Middle frontal gyrus (tissue), 1 donor: ENCODE measurements around the gene ANO5.
A peak's percentile ranks its signal among the peaks of the same experiment; 100 is the strongest.

Experiments used
- DNase-seq: peaks from one replicate; pipeline ENCODE4 v3.0.0-alpha.2; 2015; ENCODE audit warnings: low spot score; ENCODE audit errors: extremely low spot score

The ANO5 gene, protein sequence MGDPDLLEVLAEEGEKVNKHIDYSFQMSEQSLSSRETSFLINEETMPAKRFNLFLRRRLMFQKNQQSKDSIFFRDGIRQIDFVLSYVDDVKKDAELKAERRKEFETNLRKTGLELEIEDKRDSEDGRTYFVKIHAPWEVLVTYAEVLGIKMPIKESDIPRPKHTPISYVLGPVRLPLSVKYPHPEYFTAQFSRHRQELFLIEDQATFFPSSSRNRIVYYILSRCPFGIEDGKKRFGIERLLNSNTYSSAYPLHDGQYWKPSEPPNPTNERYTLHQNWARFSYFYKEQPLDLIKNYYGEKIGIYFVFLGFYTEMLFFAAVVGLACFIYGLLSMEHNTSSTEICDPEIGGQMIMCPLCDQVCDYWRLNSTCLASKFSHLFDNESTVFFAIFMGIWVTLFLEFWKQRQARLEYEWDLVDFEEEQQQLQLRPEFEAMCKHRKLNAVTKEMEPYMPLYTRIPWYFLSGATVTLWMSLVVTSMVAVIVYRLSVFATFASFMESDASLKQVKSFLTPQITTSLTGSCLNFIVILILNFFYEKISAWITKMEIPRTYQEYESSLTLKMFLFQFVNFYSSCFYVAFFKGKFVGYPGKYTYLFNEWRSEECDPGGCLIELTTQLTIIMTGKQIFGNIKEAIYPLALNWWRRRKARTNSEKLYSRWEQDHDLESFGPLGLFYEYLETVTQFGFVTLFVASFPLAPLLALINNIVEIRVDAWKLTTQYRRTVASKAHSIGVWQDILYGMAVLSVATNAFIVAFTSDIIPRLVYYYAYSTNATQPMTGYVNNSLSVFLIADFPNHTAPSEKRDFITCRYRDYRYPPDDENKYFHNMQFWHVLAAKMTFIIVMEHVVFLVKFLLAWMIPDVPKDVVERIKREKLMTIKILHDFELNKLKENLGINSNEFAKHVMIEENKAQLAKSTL

DNA sequence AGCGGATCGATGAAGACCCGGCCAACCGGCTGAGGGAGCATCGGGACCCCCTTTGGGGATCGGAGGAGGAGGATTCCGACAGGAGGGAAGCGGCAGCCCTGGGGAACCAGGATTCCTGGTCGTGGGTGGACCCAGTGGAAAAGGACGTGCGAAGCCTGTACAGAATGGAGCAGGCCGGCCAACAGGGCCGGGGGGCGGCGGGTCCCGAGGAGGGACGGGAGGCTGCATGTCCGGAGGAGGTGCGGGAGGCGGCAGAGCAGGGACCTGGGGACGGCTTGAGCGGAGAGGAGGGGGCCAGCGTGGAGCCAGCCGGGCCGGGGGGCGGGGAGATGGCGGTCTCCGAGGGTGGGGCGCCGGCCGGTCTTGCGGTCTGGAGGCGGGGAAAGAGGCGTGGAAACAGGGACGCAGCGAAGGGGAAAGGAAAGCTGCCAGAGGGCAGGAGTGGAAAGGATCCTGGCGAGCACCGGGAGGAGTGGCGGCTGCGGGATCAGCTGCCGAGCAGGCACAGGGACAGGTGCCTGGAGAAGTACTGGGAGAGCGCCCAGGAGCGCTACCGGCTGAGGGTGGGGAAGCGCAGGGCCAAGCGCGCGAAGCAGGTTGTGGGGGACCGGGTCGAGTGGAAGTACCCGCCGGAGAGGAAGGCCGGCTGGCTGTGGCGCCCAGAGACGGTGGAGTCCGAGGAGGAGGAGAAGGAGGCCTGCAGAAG, at the start of gene ANO5:
Gene ANO5, plus strand, starts transcription at position 444 of the 706 bp plus-strand sequence. CDS start 408 bp downstream, outside the sequence.
- DNase-seq: no peak

DNA sequence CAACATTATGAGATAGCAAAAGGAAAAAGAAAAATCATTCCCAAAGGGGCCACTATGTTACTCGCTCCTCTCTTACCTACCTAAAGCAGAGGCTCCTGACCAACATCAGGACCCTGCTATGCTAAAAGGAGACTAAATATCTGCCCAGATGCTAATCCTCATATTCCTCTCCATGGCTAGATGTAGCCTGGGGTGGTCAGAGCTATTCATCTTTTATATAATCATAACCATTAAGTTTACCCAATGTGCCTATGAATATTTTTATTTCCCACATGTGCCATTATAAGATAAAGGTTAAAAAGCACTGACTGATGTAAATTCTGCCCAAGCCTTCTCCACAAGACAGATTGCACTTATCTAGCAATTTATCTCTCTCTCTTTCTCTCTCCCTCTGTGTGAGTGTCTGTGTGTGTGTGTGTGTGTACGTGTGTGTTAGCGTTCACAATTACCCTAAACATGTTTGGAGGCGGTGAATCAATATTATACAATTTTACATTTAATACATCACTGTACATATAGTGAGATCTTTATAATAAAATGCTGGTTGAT, 41.2 kb upstream of the ANO5 start:
- no peak for DNase-seq

DNA sequence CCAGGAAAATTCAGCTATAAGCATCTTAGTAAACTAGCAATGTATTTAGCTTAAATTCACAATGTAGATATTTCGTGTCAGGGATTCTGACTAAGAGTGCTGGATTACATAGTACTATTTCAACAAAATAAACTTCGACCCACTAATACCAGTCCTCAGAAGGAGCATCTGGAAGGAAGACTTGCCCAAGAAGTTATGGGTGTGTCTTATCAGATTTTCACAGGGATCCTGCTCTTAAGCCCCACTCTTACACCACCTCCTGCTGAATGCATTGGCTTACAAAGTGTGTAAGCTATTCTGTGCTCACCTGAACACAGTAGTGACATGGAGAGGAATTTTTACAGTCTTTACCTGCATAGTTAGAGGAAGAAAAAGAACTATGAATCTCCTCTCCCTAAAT, 35.4 kb upstream of the ANO5 start:
- no peak for DNase-seq

DNA sequence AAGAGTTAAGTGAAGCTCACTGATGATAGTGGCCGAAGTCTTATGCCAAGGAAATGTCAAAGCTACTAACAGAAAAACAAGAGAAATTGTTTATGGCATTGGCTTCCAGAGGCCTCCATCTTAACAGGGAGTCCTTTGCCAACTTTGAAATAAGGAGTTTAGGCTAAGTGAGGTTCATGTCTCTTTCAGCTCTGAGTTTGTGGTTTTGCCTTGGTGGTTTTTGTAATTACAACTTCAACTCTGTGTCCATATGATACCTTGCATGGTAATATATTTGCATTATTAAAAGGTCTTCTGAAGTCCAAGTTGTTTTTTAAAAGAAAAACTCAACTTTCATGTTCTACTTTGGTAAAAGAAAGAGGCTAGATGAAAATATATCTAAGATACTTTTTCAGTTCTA, 31.4 kb upstream of the ANO5 start:
- no peak for DNase-seq

DNA sequence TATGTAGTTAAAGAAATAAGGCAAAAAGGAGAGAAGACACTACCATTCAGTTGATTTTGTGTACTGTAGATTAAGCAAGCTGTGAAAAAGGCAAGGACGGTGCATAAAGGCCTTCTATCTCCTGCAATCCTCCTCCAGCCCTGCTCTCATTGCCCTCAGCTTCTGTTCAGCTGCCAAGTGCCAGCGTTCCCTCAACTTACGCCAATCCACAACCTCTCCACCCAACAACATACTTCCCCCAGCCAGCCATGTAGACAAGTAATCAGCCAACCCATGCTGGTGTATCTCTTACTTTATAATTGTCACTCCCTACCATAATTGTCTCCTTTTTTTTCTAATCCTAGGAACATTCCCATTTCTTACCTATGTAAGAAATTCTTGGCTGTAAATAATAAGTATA, 30.1 kb upstream of the ANO5 start:
- no peak for DNase-seq

- DNase-seq: peak; percentile 61
Measured at GRCh38 chr11:22163394-22163797, 29.5 kb upstream of the ANO5 start.

DNA sequence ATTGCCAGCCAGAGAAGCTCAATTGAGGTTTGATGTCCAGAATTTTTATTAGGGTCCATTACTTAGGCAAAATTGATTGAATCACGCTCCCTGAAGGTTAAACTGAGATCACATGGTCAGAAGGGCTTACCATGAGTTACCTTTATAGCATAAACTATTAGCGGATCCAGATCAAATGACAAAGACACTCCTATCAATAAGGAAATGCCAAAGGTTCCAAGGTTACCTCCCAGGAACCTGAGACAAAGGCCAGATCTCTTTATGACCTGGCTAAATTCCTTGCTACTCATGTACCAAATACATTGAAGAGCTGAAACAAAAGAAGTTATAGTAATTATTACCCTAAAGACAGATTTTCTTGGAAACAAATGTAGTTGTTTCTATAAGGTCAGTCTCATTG, 27.8 kb upstream of the ANO5 start:
- DNase-seq: no peak

DNA sequence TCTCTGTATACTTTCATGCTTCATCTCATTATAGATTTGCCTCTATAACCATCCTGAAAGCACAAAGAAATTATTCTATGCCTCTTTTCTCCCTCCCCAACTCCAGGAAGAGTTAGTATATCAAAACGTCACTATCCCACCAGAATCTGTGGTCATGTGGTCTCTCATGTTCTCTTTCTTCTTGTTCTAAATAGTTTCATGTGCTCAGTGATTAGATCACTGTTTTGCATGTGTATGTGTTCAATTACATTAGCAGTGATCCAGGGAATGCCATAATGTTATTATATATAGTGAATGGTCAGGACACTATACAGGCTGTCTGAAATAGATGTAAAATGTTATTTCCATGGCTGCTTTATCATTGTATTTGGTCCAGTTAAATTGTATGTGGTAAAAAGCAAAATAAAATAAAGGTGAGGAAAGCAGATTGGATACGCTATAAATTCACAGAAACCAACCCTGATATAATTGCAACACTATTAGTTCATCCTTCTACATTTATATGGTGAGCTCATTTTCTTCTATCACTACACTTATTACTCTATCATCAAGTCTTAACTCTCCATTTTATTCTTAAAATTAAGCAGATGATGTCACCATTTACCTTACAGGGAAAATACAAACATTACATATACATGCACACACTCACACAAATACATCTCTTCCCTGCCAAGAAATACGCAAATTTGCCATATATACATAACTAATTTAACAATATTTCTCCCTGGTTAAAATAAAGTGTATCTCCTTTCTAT, 26.9 kb upstream of the ANO5 start:
- no peak for DNase-seq

DNA sequence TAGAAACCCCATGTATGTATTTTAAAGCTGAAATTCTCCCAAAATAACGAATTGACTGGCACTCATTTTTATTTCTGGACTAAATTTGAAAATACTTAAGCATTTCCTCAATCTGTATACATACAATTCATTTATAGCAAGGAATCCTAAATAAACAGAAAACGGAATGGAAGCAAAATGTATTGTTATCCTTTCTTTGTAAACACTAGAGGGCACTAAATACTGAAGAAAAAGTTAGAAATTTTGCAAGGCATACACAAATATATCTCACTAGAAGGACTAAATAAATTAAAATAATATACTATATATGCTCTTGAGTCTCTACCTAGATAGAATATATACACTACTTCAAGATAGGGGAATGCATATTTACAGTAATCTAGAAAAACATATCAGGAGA, 23.1 kb upstream of the ANO5 start:
- peak; percentile 30 for DNase-seq

DNA sequence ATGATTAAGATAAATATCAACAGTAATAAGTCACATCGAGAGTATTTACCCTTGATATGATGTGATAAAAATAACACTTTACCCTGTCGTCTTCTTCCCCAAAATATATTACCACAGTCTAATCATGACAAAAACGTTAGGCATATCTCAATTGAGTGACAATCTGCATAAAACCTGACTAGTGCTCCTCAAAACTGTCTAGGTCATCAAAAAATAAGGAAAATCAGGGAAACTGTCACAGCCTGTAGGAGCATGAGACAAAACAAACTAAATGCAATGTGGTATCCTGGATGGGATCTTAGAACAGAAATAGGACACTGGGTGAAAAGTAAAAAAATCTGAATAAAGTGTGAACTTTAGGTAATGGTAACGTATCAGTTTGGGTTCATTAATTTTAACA, 19.4 kb upstream of the ANO5 start:
- no peak for DNase-seq

DNA sequence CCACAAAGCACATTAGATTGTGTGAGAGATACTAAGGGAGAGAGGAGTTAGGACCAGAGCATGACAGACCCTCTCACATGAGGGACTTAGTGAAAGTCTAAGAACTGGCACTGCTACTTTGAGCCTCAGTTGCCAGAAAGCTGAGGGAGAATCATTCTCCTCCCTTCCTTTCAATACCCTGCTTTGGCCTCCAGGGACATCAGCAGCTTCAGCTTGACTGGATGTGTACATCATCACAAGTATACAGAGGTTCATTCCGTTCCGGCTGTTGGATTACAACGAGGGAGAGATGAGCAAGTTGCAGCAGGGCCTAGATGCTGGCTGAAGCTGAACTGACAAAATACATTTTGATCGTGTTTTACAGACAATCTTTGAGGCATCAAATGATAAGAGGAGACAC, 15.7 kb upstream of the ANO5 start:
- no peak for DNase-seq

DNA sequence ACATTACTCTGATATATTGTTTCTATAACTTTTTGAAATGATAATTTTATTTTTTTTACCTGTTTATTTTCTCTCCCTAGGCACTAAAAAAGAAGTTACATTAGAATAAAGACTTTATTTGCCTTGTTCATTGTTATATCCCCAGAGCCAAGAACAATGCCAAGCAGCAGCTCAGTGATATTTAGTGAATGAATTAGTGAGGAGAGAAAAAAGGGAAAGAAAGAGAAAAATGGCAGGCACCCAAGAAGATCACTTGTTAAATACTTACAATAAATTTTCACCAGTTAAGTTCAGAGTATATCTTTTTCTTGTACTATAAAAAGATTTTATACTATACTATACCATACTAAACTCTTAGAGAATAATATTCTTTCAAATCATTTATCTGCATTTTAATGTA, 13.3 kb upstream of the ANO5 start:
- no peak for DNase-seq

GRCh38 chr11:22180131-22180530, 12.8 kb upstream of the ANO5 start:
- DNase-seq: no peak

DNA sequence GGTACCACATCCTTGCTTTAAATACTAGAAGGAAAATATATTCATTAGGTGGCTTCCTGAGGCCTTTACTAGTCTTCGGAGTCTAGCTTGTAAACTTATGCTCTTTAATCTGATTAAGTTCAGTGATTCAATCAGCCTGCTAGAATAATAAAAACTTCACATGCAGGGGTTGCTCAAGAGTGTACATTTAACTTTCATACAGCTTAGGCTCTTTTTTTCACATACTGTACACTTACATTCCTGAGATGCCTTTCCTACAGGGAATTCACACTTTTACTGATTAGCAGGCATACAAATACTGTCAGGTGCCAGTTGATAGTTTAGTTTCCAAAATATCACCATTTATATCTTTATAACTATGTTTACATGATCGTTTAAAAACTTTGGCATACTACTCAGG, 3.2 kb upstream of the ANO5 start:
- DNase-seq: no peak

DNA sequence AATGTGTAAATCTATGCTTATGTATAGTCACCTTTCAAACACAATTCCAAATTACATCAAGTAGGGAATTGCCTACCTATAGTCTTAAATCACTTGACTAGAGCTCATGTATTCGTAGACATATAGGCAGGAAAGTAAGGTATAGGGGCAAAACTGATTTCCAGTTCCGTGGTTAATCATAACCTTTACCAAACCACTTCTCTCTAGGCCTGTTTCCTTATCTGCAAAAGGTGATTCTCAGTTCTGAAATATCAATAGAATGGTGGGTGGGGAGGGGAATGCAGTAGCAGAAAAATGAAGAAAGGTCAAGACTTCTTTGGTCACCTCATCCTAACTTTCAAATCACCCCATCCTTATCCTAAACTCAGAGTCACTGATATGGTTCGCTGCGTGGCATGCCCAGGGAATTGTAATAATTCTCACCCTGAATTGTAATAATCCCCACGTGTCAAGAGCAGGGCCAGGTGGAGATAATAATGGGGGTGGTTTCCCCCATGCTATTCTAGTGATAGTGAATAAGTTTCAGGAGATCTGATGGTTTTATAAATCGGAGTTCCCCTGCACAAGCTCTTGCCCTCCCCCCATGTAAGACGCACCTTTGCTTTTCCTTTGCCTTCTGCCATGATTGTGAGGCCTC, 1.9 kb upstream of the ANO5 start:
- DNase-seq: no peak

- no peak for DNase-seq
Measured at GRCh38 chr11:22192289-22192641, 620 bp upstream of the ANO5 start.

- DNase-seq: no peak
Measured at GRCh38 chr11:22193348-22194051, 615 bp downstream of the ANO5 start.

DNA sequence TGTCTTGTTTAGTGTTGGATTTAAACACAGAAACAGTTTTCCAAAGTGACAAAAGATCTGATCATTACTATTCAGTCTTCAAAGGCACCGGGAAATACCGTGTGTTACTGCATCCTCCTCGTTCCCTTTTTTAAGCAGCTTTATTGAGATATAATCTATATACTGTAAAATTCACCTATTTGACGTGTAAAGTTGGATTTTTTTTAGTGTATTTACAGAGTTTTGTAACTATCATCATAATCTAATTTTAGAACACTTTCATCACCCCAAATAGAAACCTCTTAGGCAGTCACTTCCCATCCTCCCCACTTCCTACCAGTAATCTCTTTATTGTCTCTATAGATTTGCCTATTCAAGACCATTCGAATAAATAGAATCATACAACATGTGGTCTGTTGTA, 1.4 kb downstream of the ANO5 start:
- DNase-seq: no peak

DNA sequence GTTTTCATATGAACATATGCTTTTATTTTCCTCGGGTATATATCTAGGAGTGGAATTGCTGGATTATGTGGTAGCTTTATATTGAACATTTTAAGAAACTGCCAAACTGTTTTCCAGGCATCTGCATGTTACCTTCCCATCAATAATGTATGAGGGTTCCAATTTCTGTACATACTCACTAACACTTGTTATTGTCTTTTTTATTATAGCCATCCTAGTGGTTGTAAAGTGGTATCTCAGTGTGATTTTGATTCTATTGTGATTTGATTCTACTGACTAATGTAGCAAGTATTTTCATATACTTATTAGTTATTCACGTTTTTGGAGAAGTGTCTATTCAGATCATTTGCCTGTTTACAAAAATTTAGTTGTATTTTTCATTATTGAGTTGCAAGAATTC, 2.0 kb downstream of the ANO5 start:
- DNase-seq: no peak
